Bronchial epithelial cell (primary cell): Measurements from ENCODE around the gene SNX5. TPM values are rescaled to one million over a fixed set of nuclear protein-coding genes. Genes with fewer than 3 reads are reported as not detected.
A peak's percentile ranks its signal among the peaks of the same experiment; 100 is the strongest.

Source experiments
- DNase-seq: peaks from one replicate; pipeline ENCODE4 v3.0.0-alpha.2; 2010; ENCODE audit warnings: low read depth
- FAIRE-seq: peaks from 2 replicates; lab custom pipeline; 2011; peaks lifted over from hg19 to GRCh38; lab: Jason Lieb, UNC
- H3K27me3 ChIP-seq: 2 replicates; pipeline ENCODE4 v1.5.1; 2011; ENCODE audit warnings: low read length; ENCODE audit not compliant: control insufficient read depth, insufficient read depth
- H3K36me3 ChIP-seq: 2 replicates; pipeline ENCODE4 v1.5.1; 2011; ENCODE audit warnings: low read length; ENCODE audit not compliant: control insufficient read depth, insufficient read depth
- H3K4me3 ChIP-seq: 2 replicates; pipeline ENCODE4 v1.5.1; 2011; ENCODE audit warnings: mild to moderate bottlenecking, low read depth, low read length, control low read depth
- CTCF ChIP-seq: IDR thresholded peaks from 2 replicates; pipeline ENCODE4 v1.5.1; 2011; ENCODE audit warnings: mild to moderate bottlenecking, moderate library complexity, low read length, control low read depth, inconsistent platforms; ENCODE audit not compliant: insufficient read depth, severe bottlenecking
- total RNA-seq: library from RNA; depleted of rRNA; stranded (reverse); fragments of >200 nt; gene quantifications from 2 replicates; pipeline ENCODE4 v1.2.1, GENCODE V29; 2014

The SNX5 gene
- total RNA-seq, 1 donor from 2014 or later, result 152 TPM

DNA sequence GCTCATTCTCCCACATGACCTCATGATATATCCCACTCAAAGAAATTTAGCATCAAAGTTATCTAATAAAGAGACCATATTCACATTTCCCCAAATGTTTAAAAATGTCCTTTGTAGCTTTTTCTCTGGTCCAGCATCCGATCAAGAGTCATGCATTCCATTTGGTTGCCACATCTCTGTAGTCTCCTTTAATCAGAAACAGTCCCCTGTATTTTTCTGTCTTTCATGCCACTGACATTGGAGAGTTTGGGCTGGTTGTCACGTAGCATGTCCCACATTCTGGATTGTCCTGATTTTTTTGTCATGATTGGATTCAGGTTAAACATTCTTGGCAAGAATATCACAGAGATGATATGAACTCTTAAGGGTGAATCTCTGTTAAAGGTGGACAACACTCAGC is 55.7 kb downstream of the SNX5 start:
- FAIRE-seq (no peak), DNase-seq (no peak)
- Histone ChIP-seq H3K27me3 (no peaks in the 10 kb centered on the region), H3K36me3 (no peaks in the 10 kb centered on the region), H3K4me3 (no peak overlapping the region)
- TF ChIP-seq CTCF, result no peak

- no peak for TF ChIP-seq CTCF
- no peak for DNase-seq
- H3K27me3 ChIP-seq, result no peaks in the 10 kb centered on the region
- H3K4me3 ChIP-seq, result no peak overlapping the region
- H3K36me3 ChIP-seq, result no peaks in the 10 kb centered on the region
- FAIRE-seq, result no peak
Measured at GRCh38 chr20:17911927-17912326, 56.7 kb downstream of the SNX5 start.

GRCh38 chr20:17910828-17911294 is 57.7 kb downstream of the SNX5 start:
- Histone ChIP-seq H3K27me3 (no peaks in the 10 kb centered on the region), H3K36me3 (no peaks in the 10 kb centered on the region), H3K4me3 (no peak overlapping the region)
- peak; percentile 25 for DNase-seq
- FAIRE-seq, result no peak
- TF ChIP-seq CTCF, result no peak

GRCh38 chr20:17909869-17910321 is 58.7 kb downstream of the SNX5 start:
- H3K36me3 ChIP-seq, result no peaks in the 10 kb centered on the region
- no peak for DNase-seq
- H3K27me3 ChIP-seq, result no peaks in the 10 kb centered on the region
- TF ChIP-seq CTCF, result no peak
- H3K4me3 ChIP-seq, result no peak overlapping the region
- no peak for FAIRE-seq

GRCh38 chr20:17905544-17905943 is 63.0 kb downstream of the SNX5 start:
- FAIRE-seq, result no peak
- no peak for TF ChIP-seq CTCF
- Histone ChIP-seq H3K36me3 (no peaks in the 10 kb centered on the region), H3K27me3 (no peaks in the 10 kb centered on the region), H3K4me3 (no peak overlapping the region)
- no peak for DNase-seq

DNA sequence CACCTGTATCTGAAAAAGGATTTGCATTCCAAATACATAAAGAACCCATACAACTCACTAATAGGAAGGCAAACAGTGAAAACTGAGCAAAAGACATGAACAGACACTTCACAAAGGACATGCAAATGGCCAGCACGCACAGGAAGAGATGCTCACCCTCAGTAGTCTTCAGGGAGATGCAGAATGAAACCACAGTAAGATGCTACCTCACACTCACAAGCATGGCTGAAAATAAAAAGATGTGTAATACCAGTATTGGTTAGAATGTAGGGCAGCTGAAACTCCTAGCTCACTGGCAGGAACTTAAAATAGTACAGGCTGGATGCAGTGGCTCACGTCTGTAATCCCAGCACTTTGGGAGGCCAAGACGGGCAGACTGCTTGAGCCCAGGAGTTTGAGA is 64.6 kb downstream of the SNX5 start:
- DNase-seq, result no peak
- TF ChIP-seq CTCF, result no peak
- Histone ChIP-seq H3K4me3 (no peak overlapping the region), H3K27me3 (no peaks in the 10 kb centered on the region), H3K36me3 (no peaks in the 10 kb centered on the region)
- FAIRE-seq, result no peak
